GM23338 (cell line): ENCODE data around the gene SAC3D1. TPM values are rescaled to one million over a fixed set of nuclear protein-coding genes. Genes with fewer than 3 reads are reported as not detected.

ENCODE experiments used
- ATAC-seq: fragments of 200-7000 bp; cut with Tn5 transposase; 3 replicates; pipeline ENCODE4 v1.9.1; 2020
- DNase-seq: peaks from one replicate; pipeline ENCODE4 v3.0.0-alpha.2; 2015; ENCODE audit warnings: low spot score
- H2AFZ ChIP-seq: fragments of 200-600 bp; sonication (generic); 2 replicates; pipeline ENCODE4 v1.8.0; 2016; ENCODE audit warnings: antibody characterized with exemption, mild to moderate bottlenecking, moderate library complexity
- H3F3A ChIP-seq: fragments of 200-600 bp; sonication (generic); replicated peaks from 2 replicates; pipeline ENCODE4 v1.8.0; 2017; ENCODE audit warnings: antibody characterized with exemption, mixed run types, low read depth
- H3K27ac ChIP-seq: fragments of 200-600 bp; sonication (generic); 2 replicates; pipeline ENCODE4 v1.6.1; 2016; ENCODE audit warnings: low read depth
- H3K27me3 ChIP-seq: fragments of 200-600 bp; sonication (generic); 2 replicates; pipeline ENCODE4 v1.8.0; 2016; ENCODE audit warnings: mild to moderate bottlenecking, mixed run types, moderate library complexity; ENCODE audit not compliant: insufficient read depth
- H3K36me3 ChIP-seq: fragments of 200-600 bp; sonication (generic); 2 replicates; pipeline ENCODE4 v1.8.0; 2016; ENCODE audit warnings: mild to moderate bottlenecking; ENCODE audit not compliant: insufficient read depth
- H3K4me1 ChIP-seq: fragments of 200-600 bp; sonication (generic); 2 replicates; pipeline ENCODE4 v1.8.0; 2016; ENCODE audit warnings: mild to moderate bottlenecking, moderate library complexity; ENCODE audit not compliant: insufficient read depth
- H3K4me2 ChIP-seq: fragments of 200-600 bp; sonication (generic); 2 replicates; pipeline ENCODE4 v1.7.1; 2017; ENCODE audit warnings: mixed run types
- H3K4me3 ChIP-seq: fragments of 200-600 bp; sonication (generic); 2 replicates; pipeline ENCODE4 v1.6.1; 2016; ENCODE audit warnings: mixed run types
- H3K79me2 ChIP-seq: fragments of 200-600 bp; sonication (generic); replicated peaks from 2 replicates; pipeline ENCODE4 v1.8.0; 2017; ENCODE audit warnings: mild to moderate bottlenecking; ENCODE audit not compliant: insufficient read depth
- H3K9me2 ChIP-seq: fragments of 200-600 bp; sonication (generic); 2 replicates; pipeline ENCODE4 v1.8.0; 2017; ENCODE audit not compliant: insufficient read depth
- H4K20me1 ChIP-seq: fragments of 200-600 bp; sonication (generic); replicated peaks from 2 replicates; pipeline ENCODE4 v1.8.0; 2017; ENCODE audit warnings: mild to moderate bottlenecking; ENCODE audit not compliant: insufficient read depth
- H3K27ac Mint-ChIP-seq: 2 replicates; pipeline ENCODE4 v1.8.0; 2020; ENCODE audit warnings: inconsistent platforms, mild to moderate bottlenecking, moderate library complexity, mixed read lengths
- H3K27me3 Mint-ChIP-seq: 3 replicates; pipeline ENCODE4 v1.8.0; 2022; ENCODE audit warnings: low read depth, mild to moderate bottlenecking, moderate library complexity, mixed read lengths, inconsistent platforms; ENCODE audit not compliant: insufficient read depth, poor library complexity
- H3K36me3 Mint-ChIP-seq: 3 replicates; pipeline ENCODE4 v1.8.0; 2021; ENCODE audit warnings: low read depth, mild to moderate bottlenecking, inconsistent platforms, moderate library complexity, mixed read lengths
- H3K4me1 Mint-ChIP-seq: 3 replicates; pipeline ENCODE4 v1.8.0; 2020; ENCODE audit warnings: mild to moderate bottlenecking, inconsistent platforms, mixed read lengths
- H3K4me3 Mint-ChIP-seq: 3 replicates; pipeline ENCODE4 v1.8.0; 2021; ENCODE audit warnings: moderate library complexity, mild to moderate bottlenecking, inconsistent platforms, mixed read lengths
- H3K9me3 Mint-ChIP-seq: 3 replicates; pipeline ENCODE4 v1.8.0; 2020; ENCODE audit warnings: moderate library complexity, mild to moderate bottlenecking, inconsistent platforms, mixed read lengths
- CREB1 ChIP-seq: fragments of 250-450 bp; sonication (Bioruptor Pico); IDR thresholded peaks from 2 replicates; pipeline ENCODE4 v1.5.0; 2020; ENCODE audit warnings: low read depth, mild to moderate bottlenecking, moderate library complexity
- CTCF ChIP-seq, 2 experiments: fragments of 200-600 bp in 1 of 2; sonication (generic) in 1 of 2; conservative IDR thresholded peaks; 2 replicates each; pipeline versions ENCODE4 v1.5.1 to v1.6.1; 2016 to 2017; ENCODE audit warnings: antibody characterized with exemption in 2 of 2, low read depth in 2 of 2, mild to moderate bottlenecking in 2 of 2, moderate library complexity in 1 of 2
- ETS1 ChIP-seq: IDR thresholded peaks from 2 replicates; pipeline ENCODE4 v1.6.1; 2016; ENCODE audit warnings: antibody characterized with exemption
- EZH2 ChIP-seq: fragments of 200-600 bp; sonication (generic); IDR thresholded peaks from one replicate; pipeline ENCODE4 v1.8.0; 2017; ENCODE audit warnings: antibody characterized with exemption, mild to moderate bottlenecking, low read depth; ENCODE audit not compliant: unreplicated experiment
- EZH2phosphoT487 ChIP-seq: fragments of 200-600 bp; sonication (generic); IDR thresholded peaks from one replicate; pipeline ENCODE4 v1.8.1; 2018; ENCODE audit warnings: antibody characterized with exemption; ENCODE audit not compliant: unreplicated experiment
- JUNB ChIP-seq: IDR thresholded peaks from one replicate; pipeline ENCODE4 v1.6.1; 2016; ENCODE audit warnings: antibody characterized with exemption; ENCODE audit not compliant: unreplicated experiment
- NANOG ChIP-seq: IDR thresholded peaks from 2 replicates; pipeline ENCODE4 v1.6.1; 2016; ENCODE audit warnings: antibody characterized with exemption, borderline replicate concordance
- POLR2AphosphoS5 ChIP-seq: IDR thresholded peaks from 2 replicates; pipeline ENCODE4 v1.6.1; 2016; ENCODE audit warnings: antibody characterized with exemption, low read depth
- STAT1 ChIP-seq: IDR thresholded peaks from one replicate; pipeline ENCODE4 v1.6.1; 2016; ENCODE audit warnings: antibody characterized with exemption; ENCODE audit not compliant: unreplicated experiment
- ZNF114 ChIP-seq: fragments of 250-450 bp; sonication (Bioruptor Pico); IDR thresholded peaks from 2 replicates; pipeline ENCODE4 v1.5.0; 2020; ENCODE audit warnings: mild to moderate bottlenecking, moderate library complexity
- ZNF331 ChIP-seq: fragments of 250-450 bp; sonication (Bioruptor Pico); IDR thresholded peaks from 2 replicates; pipeline ENCODE4 v1.5.0; 2020; ENCODE audit warnings: low read depth, mild to moderate bottlenecking, moderate library complexity
- polyA plus RNA-seq: library from polyadenylated mRNA; unstranded; fragments of >200 nt; fragmentation: Nextera tagmentation; extraction: Ambion mirVana; gene quantifications from 2 replicates; pipeline ENCODE4 v1.2.1, GENCODE V29; 2016
- total RNA-seq: library from RNA; depleted of rRNA; stranded (reverse); fragments of >200 nt; shearing (Covaris generic); gene quantifications from 2 replicates; pipeline ENCODE4 v1.2.3, GENCODE V29; 2014
- TF ChIP-seq, protein P1 (sequence below): fragments of 250-450 bp; sonication (Bioruptor Pico); IDR thresholded peaks from 2 replicates; pipeline ENCODE4 v1.5.0; 2020; ENCODE audit warnings: mild to moderate bottlenecking, moderate library complexity
- TF ChIP-seq, protein P2 (sequence below): IDR thresholded peaks from one replicate; pipeline ENCODE4 v1.6.1; 2018; ENCODE audit warnings: antibody characterized with exemption; ENCODE audit not compliant: unreplicated experiment

Gene SAC3D1
- total and polyA plus RNA-seq, 2 experiments from 2014 or later: 21.6 to 30.3 TPM

DNA sequence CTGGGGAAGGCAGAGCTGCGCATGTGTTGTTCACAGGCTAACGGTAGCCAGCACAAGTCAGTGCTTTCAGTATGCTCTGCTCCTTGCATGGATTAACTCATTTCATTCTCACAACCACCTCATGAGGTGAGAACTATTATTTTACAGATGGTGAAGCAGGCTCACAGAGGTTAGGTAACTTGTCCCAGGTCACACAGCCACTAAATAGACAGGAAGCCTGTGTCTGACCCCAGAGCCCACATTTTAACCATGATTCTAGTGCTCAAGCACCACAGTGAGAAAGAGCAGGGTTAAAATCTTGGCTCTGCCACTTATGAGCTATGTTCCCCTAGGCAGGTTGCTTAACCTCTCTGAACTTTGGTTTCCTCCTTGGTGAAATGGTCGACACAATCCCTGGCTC lies 20.0 kb upstream of the SAC3D1 start:
- 0 out of 2 replicates have a peak, but pooled peaks cover 2% of the 10 kb centered on the region for H4K20me1 ChIP-seq
- Mint-ChIP-seq H3K36me3 (peaks cover 42% of the 10 kb centered on the region), H3K4me1 (peaks cover 6% of the 10 kb centered on the region; the same call in 1 of the 3 replicates), H3K27ac (no peak overlapping the region), H3K27me3 (peaks cover 9% of the 10 kb centered on the region), H3K4me3 (no peak overlapping the region), H3K9me3 (no peaks in the 10 kb centered on the region; the same call in 2 of the 3 replicates)
- ATAC-seq (no peak), DNase-seq (no peak)
- H3K9me2 ChIP-seq: no peaks in the 10 kb centered on the region
- H3K4me3 ChIP-seq: no peak overlapping the region
- no peaks in the 10 kb centered on the region for H3F3A ChIP-seq
- TF ChIP-seq JUNB (no peak), NANOG (no peak), EZH2 (no peak), POLR2AphosphoS5 (no peak), STAT1 (no peak), CREB1 (no peak), ZNF114 (no peak), EZH2phosphoT487 (no peak), ETS1 (no peak), CTCF (conservative IDR thresholded peaks at IDR 0.05; ENCODE audit: low read depth in 2 of 2) (no peak), ZNF331 (CRISPR knock-in tag) (no peak)
- TF ChIP-seq, protein P1, sequence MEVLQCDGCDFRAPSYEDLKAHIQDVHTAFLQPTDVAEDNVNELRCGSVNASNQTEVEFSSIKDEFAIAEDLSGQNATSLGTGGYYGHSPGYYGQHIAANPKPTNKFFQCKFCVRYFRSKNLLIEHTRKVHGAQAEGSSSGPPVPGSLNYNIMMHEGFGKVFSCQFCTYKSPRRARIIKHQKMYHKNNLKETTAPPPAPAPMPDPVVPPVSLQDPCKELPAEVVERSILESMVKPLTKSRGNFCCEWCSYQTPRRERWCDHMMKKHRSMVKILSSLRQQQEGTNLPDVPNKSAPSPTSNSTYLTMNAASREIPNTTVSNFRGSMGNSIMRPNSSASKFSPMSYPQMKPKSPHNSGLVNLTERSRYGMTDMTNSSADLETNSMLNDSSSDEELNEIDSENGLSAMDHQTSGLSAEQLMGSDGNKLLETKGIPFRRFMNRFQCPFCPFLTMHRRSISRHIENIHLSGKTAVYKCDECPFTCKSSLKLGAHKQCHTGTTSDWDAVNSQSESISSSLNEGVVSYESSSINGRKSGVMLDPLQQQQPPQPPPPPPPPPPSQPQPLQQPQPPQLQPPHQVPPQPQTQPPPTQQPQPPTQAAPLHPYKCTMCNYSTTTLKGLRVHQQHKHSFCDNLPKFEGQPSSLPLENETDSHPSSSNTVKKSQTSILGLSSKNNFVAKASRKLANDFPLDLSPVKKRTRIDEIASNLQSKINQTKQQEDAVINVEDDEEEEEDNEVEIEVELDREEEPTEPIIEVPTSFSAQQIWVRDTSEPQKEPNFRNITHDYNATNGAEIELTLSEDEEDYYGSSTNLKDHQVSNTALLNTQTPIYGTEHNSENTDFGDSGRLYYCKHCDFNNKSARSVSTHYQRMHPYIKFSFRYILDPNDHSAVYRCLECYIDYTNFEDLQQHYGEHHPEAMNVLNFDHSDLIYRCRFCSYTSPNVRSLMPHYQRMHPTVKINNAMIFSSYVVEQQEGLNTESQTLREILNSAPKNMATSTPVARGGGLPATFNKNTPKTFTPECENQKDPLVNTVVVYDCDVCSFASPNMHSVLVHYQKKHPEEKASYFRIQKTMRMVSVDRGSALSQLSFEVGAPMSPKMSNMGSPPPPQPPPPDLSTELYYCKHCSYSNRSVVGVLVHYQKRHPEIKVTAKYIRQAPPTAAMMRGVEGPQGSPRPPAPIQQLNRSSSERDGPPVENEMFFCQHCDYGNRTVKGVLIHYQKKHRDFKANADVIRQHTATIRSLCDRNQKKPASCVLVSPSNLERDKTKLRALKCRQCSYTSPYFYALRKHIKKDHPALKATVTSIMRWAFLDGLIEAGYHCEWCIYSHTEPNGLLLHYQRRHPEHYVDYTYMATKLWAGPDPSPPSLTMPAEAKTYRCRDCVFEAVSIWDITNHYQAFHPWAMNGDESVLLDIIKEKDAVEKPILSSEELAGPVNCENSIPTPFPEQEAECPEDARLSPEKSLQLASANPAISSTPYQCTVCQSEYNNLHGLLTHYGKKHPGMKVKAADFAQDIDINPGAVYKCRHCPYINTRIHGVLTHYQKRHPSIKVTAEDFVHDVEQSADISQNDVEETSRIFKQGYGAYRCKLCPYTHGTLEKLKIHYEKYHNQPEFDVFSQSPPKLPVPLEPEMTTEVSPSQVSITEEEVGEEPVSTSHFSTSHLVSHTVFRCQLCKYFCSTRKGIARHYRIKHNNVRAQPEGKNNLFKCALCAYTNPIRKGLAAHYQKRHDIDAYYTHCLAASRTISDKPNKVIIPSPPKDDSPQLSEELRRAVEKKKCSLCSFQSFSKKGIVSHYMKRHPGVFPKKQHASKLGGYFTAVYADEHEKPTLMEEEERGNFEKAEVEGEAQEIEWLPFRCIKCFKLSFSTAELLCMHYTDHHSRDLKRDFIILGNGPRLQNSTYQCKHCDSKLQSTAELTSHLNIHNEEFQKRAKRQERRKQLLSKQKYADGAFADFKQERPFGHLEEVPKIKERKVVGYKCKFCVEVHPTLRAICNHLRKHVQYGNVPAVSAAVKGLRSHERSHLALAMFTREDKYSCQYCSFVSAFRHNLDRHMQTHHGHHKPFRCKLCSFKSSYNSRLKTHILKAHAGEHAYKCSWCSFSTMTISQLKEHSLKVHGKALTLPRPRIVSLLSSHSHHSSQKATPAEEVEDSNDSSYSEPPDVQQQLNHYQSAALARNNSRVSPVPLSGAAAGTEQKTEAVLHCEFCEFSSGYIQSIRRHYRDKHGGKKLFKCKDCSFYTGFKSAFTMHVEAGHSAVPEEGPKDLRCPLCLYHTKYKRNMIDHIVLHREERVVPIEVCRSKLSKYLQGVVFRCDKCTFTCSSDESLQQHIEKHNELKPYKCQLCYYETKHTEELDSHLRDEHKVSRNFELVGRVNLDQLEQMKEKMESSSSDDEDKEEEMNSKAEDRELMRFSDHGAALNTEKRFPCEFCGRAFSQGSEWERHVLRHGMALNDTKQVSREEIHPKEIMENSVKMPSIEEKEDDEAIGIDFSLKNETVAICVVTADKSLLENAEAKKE (CRISPR knock-in tag): no peak
- TF ChIP-seq, protein P2, sequence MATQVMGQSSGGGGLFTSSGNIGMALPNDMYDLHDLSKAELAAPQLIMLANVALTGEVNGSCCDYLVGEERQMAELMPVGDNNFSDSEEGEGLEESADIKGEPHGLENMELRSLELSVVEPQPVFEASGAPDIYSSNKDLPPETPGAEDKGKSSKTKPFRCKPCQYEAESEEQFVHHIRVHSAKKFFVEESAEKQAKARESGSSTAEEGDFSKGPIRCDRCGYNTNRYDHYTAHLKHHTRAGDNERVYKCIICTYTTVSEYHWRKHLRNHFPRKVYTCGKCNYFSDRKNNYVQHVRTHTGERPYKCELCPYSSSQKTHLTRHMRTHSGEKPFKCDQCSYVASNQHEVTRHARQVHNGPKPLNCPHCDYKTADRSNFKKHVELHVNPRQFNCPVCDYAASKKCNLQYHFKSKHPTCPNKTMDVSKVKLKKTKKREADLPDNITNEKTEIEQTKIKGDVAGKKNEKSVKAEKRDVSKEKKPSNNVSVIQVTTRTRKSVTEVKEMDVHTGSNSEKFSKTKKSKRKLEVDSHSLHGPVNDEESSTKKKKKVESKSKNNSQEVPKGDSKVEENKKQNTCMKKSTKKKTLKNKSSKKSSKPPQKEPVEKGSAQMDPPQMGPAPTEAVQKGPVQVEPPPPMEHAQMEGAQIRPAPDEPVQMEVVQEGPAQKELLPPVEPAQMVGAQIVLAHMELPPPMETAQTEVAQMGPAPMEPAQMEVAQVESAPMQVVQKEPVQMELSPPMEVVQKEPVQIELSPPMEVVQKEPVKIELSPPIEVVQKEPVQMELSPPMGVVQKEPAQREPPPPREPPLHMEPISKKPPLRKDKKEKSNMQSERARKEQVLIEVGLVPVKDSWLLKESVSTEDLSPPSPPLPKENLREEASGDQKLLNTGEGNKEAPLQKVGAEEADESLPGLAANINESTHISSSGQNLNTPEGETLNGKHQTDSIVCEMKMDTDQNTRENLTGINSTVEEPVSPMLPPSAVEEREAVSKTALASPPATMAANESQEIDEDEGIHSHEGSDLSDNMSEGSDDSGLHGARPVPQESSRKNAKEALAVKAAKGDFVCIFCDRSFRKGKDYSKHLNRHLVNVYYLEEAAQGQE: no peak
- no peaks in the 10 kb centered on the region for H3K36me3 ChIP-seq
- H3K4me2 ChIP-seq: no peak overlapping the region
- no peak overlapping the region for H3K27ac ChIP-seq
- no peak overlapping the region for H2AFZ ChIP-seq
- no peaks in the 10 kb centered on the region for H3K27me3 ChIP-seq
- H3K4me1 ChIP-seq: no peaks in the 10 kb centered on the region
- no peaks in the 10 kb centered on the region for H3K79me2 ChIP-seq
